HepG2 (cell line): Measurements from ENCODE around the gene MRPL38. TPM values are rescaled to one million over a fixed set of nuclear protein-coding genes. Genes with fewer than 3 reads are reported as not detected.

Experiments used
- CC2D1A ChIP-seq: sonication (generic); formaldehyde crosslinking; IDR thresholded peaks from 2 replicates; pipeline ENCODE4 v1.8.1; 2023; ENCODE audit warnings: mild to moderate bottlenecking, missing genetic modification reagents
- HCFC1 ChIP-seq: fragments of 150-350 bp; IDR thresholded peaks from 2 replicates; pipeline ENCODE4 v1.6.1; 2014; ENCODE audit warnings: low read depth, low read length
- HOXA7 ChIP-seq: sonication (generic); formaldehyde crosslinking; IDR thresholded peaks from 2 replicates; pipeline ENCODE4 v1.8.1; 2022; ENCODE audit warnings: mild to moderate bottlenecking, missing genetic modification reagents, moderate library complexity
- ISL2 ChIP-seq: sonication (generic); formaldehyde crosslinking; IDR thresholded peaks from 2 replicates; pipeline ENCODE4 v1.5.0; 2020; ENCODE audit warnings: missing genetic modification reagents
- RAD21 ChIP-seq: fragments of 450-650 bp; formaldehyde crosslinking; IDR thresholded peaks from 2 replicates; pipeline ENCODE4 v1.5.0; 2020; ENCODE audit warnings: mild to moderate bottlenecking
- XRCC5 ChIP-seq: fragments of 200-400 bp; formaldehyde crosslinking; optimal IDR thresholded peaks from 2 replicates; pipeline ENCODE3; 2017; ENCODE audit warnings: mild to moderate bottlenecking, low read length
- ZBTB3 ChIP-seq: sonication (generic); formaldehyde crosslinking; IDR thresholded peaks from 2 replicates; pipeline ENCODE4 v1.4.0; 2020; ENCODE audit warnings: low read depth, mild to moderate bottlenecking, moderate library complexity, missing genetic modification reagents, borderline replicate concordance
- ZNF12 ChIP-seq: sonication (generic); formaldehyde crosslinking; IDR thresholded peaks from 2 replicates; pipeline ENCODE4 v1.5.0; 2020; ENCODE audit warnings: missing genetic modification reagents
- ZNF263 ChIP-seq: sonication (generic); formaldehyde crosslinking; IDR thresholded peaks from 2 replicates; pipeline ENCODE4 v1.4.0; 2020; ENCODE audit warnings: missing genetic modification reagents
- ZNF329 ChIP-seq: sonication (generic); formaldehyde crosslinking; IDR thresholded peaks from 2 replicates; pipeline ENCODE4 v1.9.0; 2021; ENCODE audit warnings: low read depth, mild to moderate bottlenecking, missing genetic modification reagents
- ZNF350 ChIP-seq: sonication (generic); formaldehyde crosslinking; IDR thresholded peaks from 2 replicates; pipeline ENCODE4 v1.4.0; 2020; ENCODE audit warnings: mild to moderate bottlenecking, low read depth, missing genetic modification reagents, borderline replicate concordance
- ZNF501 ChIP-seq: sonication (generic); formaldehyde crosslinking; IDR thresholded peaks from 2 replicates; pipeline ENCODE4 v1.5.1; 2020; ENCODE audit warnings: mild to moderate bottlenecking, moderate library complexity, missing genetic modification reagents
- ZNF777 ChIP-seq: sonication (generic); formaldehyde crosslinking; IDR thresholded peaks from 2 replicates; pipeline ENCODE4 v1.4.0; 2020; ENCODE audit warnings: missing genetic modification reagents
- polyA plus RNA-seq, 8 experiments: library from polyadenylated mRNA; depleted of rRNA in 3 of 8; stranded (reverse) in 7 of 8; unstranded in 1 of 8; fragments of >200 nt; fragmentation: Illumina TruSeq in 4 of 8; extraction: Trizol in 4 of 8; gene quantifications; 2 replicates each; pipeline versions ENCODE4 v1.2.1 to v1.2.3, GENCODE V29; 2011 to 2016; ENCODE audit warnings: low read depth in 4 of 8, missing spikeins in 1 of 8, mixed read lengths in 1 of 8; ENCODE audit not compliant: insufficient read depth in 1 of 8
- total RNA-seq, 5 experiments: library from RNA; depleted of rRNA; stranded (reverse); fragments of >200 nt; fragmentation: Illumina TruSeq; extraction: Trizol; gene quantifications; 2 replicates each; pipeline ENCODE4 v1.2.3, GENCODE V29; 2016; ENCODE audit warnings: low read depth in 1 of 5
- TF ChIP-seq, protein P1 (sequence below): sonication (generic); formaldehyde crosslinking; IDR thresholded peaks from 2 replicates; pipeline ENCODE4 v1.4.0; 2020; ENCODE audit warnings: mild to moderate bottlenecking, missing genetic modification reagents, borderline replicate concordance
- TF ChIP-seq, protein P2 (sequence below): sonication (generic); formaldehyde crosslinking; IDR thresholded peaks from 2 replicates; pipeline ENCODE4 v1.4.0; 2020; ENCODE audit warnings: missing genetic modification reagents
- TF ChIP-seq, protein P3 (sequence below): sonication (generic); formaldehyde crosslinking; IDR thresholded peaks from 2 replicates; pipeline ENCODE4 v1.5.0; 2020; ENCODE audit warnings: missing genetic modification reagents
- TF ChIP-seq, protein P4 (sequence below): sonication (generic); formaldehyde crosslinking; IDR thresholded peaks from 2 replicates; pipeline ENCODE4 v1.4.0; 2020; ENCODE audit warnings: missing genetic modification reagents, borderline replicate concordance

The MRPL38 gene
- total and polyA plus RNA-seq, 2 of the 13 experiments (the other 11 are each of a cell fraction or from before 2014, with no cell fraction given) = 83.7 to 125 TPM

DNA sequence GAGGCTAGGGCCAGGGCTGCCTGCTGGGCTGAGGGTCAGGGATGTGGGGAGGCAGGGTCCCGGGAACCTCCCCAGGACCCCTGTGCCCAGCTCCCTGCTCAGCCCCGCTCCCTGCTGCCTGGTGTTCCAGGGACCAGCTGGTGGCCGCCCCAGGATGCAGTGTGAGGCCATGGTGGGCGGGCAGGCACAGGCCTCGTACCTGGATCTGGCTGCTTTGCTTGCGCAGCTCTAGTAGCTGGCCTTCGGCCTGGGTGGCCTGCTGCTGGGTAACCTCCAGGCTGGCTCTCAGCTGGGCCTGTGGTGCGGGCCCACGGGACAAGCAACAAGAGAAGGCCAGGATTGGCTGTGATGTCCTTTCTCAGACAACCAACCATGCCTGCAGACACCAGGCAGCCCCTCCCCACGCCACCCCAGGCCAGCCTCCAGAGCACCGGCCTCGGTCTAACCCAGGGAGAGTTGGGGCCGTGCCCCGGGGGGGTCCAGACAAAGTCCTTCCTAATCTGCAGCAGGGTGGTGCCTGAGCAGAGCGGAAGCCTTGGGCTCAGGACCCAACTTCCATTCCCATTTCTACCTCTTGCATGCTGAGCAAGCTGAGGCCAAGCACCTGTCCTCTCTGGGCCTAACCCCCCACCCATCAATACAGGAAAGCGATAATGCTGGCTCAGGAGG, 12.0 kb downstream of the MRPL38 start (continued):
- TF ChIP-seq RAD21 (CRISPR knock-in tag) (no peak), ZNF12 (CRISPR knock-in tag) (peak; percentile 68), ZBTB3 (no peak), CC2D1A (CRISPR knock-in tag) (no peak), XRCC5 (peak; percentile 68), ISL2 (CRISPR knock-in tag) (0 out of 2 replicates have a peak, but pooled peaks have one; percentile 34), HOXA7 (CRISPR knock-in tag) (no peak), ZNF329 (CRISPR knock-in tag) (no peak), ZNF777 (CRISPR knock-in tag) (peak; percentile 52), ZNF501 (CRISPR knock-in tag) (no peak), HCFC1 (no peak), ZNF350 (peak; percentile 42; the same call in 1 of the 2 replicates), ZNF263 (CRISPR knock-in tag) (0 out of 2 replicates have a peak, but pooled peaks have one; percentile 4)
- TF ChIP-seq, protein P1, sequence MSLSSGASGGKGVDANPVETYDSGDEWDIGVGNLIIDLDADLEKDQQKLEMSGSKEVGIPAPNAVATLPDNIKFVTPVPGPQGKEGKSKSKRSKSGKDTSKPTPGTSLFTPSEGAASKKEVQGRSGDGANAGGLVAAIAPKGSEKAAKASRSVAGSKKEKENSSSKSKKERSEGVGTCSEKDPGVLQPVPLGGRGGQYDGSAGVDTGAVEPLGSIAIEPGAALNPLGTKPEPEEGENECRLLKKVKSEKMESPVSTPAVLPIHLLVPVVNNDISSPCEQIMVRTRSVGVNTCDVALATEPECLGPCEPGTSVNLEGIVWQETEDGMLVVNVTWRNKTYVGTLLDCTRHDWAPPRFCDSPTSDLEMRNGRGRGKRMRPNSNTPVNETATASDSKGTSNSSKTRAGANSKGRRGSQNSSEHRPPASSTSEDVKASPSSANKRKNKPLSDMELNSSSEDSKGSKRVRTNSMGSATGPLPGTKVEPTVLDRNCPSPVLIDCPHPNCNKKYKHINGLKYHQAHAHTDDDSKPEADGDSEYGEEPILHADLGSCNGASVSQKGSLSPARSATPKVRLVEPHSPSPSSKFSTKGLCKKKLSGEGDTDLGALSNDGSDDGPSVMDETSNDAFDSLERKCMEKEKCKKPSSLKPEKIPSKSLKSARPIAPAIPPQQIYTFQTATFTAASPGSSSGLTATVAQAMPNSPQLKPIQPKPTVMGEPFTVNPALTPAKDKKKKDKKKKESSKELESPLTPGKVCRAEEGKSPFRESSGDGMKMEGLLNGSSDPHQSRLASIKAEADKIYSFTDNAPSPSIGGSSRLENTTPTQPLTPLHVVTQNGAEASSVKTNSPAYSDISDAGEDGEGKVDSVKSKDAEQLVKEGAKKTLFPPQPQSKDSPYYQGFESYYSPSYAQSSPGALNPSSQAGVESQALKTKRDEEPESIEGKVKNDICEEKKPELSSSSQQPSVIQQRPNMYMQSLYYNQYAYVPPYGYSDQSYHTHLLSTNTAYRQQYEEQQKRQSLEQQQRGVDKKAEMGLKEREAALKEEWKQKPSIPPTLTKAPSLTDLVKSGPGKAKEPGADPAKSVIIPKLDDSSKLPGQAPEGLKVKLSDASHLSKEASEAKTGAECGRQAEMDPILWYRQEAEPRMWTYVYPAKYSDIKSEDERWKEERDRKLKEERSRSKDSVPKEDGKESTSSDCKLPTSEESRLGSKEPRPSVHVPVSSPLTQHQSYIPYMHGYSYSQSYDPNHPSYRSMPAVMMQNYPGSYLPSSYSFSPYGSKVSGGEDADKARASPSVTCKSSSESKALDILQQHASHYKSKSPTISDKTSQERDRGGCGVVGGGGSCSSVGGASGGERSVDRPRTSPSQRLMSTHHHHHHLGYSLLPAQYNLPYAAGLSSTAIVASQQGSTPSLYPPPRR = peak; percentile 63
- TF ChIP-seq, protein P2, sequence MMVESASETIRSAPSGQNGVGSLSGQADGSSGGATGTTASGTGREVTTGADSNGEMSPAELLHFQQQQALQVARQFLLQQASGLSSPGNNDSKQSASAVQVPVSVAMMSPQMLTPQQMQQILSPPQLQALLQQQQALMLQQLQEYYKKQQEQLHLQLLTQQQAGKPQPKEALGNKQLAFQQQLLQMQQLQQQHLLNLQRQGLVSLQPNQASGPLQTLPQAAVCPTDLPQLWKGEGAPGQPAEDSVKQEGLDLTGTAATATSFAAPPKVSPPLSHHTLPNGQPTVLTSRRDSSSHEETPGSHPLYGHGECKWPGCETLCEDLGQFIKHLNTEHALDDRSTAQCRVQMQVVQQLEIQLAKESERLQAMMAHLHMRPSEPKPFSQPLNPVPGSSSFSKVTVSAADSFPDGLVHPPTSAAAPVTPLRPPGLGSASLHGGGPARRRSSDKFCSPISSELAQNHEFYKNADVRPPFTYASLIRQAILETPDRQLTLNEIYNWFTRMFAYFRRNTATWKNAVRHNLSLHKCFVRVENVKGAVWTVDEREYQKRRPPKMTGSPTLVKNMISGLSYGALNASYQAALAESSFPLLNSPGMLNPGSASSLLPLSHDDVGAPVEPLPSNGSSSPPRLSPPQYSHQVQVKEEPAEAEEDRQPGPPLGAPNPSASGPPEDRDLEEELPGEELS (CRISPR knock-in tag) = peak; percentile 49; the same call in 1 of the 2 replicates
- TF ChIP-seq, protein P3, sequence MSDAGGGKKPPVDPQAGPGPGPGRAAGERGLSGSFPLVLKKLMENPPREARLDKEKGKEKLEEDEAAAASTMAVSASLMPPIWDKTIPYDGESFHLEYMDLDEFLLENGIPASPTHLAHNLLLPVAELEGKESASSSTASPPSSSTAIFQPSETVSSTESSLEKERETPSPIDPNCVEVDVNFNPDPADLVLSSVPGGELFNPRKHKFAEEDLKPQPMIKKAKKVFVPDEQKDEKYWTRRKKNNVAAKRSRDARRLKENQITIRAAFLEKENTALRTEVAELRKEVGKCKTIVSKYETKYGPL (CRISPR knock-in tag) = 0 out of 2 replicates have a peak, but pooled peaks have one; percentile 14
- TF ChIP-seq, protein P4, sequence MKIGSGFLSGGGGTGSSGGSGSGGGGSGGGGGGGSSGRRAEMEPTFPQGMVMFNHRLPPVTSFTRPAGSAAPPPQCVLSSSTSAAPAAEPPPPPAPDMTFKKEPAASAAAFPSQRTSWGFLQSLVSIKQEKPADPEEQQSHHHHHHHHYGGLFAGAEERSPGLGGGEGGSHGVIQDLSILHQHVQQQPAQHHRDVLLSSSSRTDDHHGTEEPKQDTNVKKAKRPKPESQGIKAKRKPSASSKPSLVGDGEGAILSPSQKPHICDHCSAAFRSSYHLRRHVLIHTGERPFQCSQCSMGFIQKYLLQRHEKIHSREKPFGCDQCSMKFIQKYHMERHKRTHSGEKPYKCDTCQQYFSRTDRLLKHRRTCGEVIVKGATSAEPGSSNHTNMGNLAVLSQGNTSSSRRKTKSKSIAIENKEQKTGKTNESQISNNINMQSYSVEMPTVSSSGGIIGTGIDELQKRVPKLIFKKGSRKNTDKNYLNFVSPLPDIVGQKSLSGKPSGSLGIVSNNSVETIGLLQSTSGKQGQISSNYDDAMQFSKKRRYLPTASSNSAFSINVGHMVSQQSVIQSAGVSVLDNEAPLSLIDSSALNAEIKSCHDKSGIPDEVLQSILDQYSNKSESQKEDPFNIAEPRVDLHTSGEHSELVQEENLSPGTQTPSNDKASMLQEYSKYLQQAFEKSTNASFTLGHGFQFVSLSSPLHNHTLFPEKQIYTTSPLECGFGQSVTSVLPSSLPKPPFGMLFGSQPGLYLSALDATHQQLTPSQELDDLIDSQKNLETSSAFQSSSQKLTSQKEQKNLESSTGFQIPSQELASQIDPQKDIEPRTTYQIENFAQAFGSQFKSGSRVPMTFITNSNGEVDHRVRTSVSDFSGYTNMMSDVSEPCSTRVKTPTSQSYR (CRISPR knock-in tag) = peak; percentile 42; the same call in 1 of the 2 replicates
